Kidney epithelial cell (primary cell): ENCODE results near the gene RIPOR3. TPM values are rescaled to one million over a fixed set of nuclear protein-coding genes. Genes with fewer than 3 reads are reported as not detected.

Source experiments
- DNase-seq: peaks from one replicate; pipeline ENCODE4 v3.0.0-alpha.2; 2010; ENCODE audit warnings: low read depth
- H3K27me3 ChIP-seq: 2 replicates; pipeline ENCODE4 v1.6.0; 2011; ENCODE audit warnings: low read length; ENCODE audit not compliant: control insufficient read depth, insufficient read depth
- H3K36me3 ChIP-seq: 2 replicates; pipeline ENCODE4 v1.5.1; 2011; ENCODE audit warnings: low read length; ENCODE audit not compliant: control insufficient read depth, insufficient read depth
- H3K4me3 ChIP-seq: 2 replicates; pipeline ENCODE4 v1.5.1; 2011; ENCODE audit warnings: low read depth, mild to moderate bottlenecking, control low read depth, low read length
- total RNA-seq: library from RNA; depleted of rRNA; stranded (reverse); fragments of >200 nt; gene quantifications from 2 replicates; pipeline ENCODE4 v1.2.3, GENCODE V29; 2015
- TF ChIP-seq, protein P1 (sequence below): IDR thresholded peaks from 2 replicates; pipeline ENCODE4 v1.5.1; 2011; ENCODE audit warnings: mild to moderate bottlenecking, moderate library complexity, low read length, control low read depth, inconsistent platforms; ENCODE audit not compliant: insufficient read depth, poor library complexity, severe bottlenecking

The RIPOR3 gene
- total RNA-seq, 1 donor from 2014 or later, result 0.08 TPM

DNA sequence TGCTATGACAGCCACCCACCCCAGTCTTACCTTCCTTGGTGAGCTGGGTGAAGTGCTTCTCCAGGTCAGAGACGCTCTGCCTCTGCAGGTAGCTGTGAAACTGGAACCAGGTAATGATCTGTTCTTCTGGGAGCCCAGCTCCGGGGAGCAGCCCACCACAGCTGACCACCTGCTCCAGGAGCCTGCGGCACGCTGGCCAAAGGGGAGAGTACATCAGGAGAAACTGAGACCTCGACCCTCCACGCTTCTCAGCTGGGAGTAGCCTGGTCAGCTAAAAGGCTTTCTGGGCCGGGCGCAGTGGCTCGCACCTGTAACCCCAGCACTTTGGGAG is 98.4 kb downstream of the RIPOR3 start:
- H3K4me3 ChIP-seq, result no peak overlapping the region
- TF ChIP-seq, protein P1, sequence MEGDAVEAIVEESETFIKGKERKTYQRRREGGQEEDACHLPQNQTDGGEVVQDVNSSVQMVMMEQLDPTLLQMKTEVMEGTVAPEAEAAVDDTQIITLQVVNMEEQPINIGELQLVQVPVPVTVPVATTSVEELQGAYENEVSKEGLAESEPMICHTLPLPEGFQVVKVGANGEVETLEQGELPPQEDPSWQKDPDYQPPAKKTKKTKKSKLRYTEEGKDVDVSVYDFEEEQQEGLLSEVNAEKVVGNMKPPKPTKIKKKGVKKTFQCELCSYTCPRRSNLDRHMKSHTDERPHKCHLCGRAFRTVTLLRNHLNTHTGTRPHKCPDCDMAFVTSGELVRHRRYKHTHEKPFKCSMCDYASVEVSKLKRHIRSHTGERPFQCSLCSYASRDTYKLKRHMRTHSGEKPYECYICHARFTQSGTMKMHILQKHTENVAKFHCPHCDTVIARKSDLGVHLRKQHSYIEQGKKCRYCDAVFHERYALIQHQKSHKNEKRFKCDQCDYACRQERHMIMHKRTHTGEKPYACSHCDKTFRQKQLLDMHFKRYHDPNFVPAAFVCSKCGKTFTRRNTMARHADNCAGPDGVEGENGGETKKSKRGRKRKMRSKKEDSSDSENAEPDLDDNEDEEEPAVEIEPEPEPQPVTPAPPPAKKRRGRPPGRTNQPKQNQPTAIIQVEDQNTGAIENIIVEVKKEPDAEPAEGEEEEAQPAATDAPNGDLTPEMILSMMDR, result no peak

DNA sequence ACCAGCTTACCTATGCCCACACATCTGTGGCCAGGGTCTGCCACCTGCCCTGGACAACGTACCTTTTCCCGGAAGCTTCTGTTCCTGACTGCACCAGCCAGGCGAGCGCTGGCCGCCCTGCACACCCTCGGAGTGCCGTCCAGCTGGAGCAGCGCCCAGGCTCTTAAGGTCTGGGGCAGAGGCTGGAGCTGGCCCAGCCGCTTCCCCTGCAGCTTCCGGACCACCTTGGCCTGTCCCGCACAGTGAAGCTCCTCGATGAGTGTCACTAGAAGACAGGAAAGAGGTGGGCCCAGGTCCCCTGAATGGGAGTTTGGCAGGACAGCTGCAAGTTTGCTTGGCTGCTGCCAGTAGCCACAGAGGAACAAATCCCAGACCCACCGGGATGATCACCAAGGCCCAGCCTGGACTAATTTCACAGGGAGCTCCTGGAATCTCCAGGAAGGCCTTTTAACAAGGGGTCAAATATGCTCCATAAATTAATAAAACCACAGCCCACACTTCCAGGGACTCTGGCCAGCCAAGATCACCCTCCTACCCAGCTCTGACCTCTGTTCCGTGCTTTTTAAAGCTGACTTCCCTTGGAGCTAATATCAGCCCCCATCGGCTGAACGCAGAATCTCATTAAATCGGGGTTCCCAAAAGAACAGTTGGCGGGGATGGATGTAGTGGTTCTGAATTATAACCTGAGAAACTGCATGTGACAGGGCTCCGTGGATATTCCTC is 98.9 kb downstream of the RIPOR3 start:
- Histone ChIP-seq H3K27me3 (no peaks in the 10 kb centered on the region), H3K36me3 (peaks cover 1% of the 10 kb centered on the region), H3K4me3 (no peak overlapping the region)
- TF ChIP-seq, protein P1, result no peak
- no peak for DNase-seq

More for the DNA sequence above, 98.4 kb downstream of the RIPOR3 start:
- Histone ChIP-seq H3K27me3 (no peaks in the 10 kb centered on the region), H3K36me3 (peaks cover 1% of the 10 kb centered on the region)
- no peak for DNase-seq

DNA sequence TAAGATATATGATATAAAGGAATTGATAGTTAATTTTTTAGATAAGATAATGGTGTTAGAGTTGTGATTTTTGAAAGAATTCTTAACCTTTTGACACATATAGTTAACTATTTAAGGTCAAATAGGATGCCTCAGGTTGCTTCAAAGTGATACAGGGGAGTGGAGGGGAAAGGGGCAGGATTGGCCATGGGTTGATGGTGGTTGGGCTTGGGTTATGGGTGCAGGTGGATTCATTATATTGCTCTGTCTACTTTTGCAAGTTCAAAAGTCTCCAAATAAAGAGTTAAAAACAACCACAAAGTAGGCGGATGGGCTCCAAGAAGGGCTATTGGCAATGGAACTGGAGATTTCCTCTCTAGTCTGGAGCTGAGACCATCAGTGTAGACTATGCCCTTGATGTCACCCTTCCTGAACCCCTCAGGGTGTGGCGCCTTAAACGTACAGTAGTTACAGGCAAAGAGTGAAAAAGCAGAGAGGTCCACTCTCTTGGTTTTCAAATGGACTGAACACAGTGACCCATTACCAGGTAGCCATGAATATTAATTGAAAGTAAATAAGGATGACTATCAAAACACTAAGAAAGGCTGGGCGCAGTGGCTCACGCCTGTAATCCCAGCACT is 100.0 kb downstream of the RIPOR3 start:
- H3K27me3 ChIP-seq, result no peaks in the 10 kb centered on the region
- TF ChIP-seq, protein P1, result no peak
- H3K4me3 ChIP-seq, result no peak overlapping the region

DNA sequence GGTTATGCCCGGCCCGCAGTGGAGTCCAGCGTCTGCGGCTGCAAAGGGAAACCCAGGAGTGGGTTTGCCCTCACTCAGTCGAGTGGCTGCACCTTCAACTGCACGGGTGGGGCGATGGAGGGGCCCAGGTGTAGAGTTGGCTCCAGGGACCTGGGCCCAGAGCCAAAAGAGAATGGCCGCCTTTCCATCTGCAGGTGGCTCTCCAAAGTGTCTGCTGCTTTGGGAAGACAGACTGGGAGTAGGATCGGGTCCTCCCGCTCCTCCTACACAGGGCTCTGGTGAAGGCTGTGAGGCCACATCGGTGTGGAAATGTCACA is 101.0 kb downstream of the RIPOR3 start:
- peaks cover 4% of the 10 kb centered on the region for H3K36me3 ChIP-seq
- TF ChIP-seq, protein P1, result no peak
- H3K4me3 ChIP-seq, result no peak overlapping the region
- no peaks in the 10 kb centered on the region for H3K27me3 ChIP-seq
- no peak for DNase-seq

More for the DNA sequence above, 100.0 kb downstream of the RIPOR3 start:
- DNase-seq, result no peak
- peaks cover 3% of the 10 kb centered on the region for H3K36me3 ChIP-seq

DNA sequence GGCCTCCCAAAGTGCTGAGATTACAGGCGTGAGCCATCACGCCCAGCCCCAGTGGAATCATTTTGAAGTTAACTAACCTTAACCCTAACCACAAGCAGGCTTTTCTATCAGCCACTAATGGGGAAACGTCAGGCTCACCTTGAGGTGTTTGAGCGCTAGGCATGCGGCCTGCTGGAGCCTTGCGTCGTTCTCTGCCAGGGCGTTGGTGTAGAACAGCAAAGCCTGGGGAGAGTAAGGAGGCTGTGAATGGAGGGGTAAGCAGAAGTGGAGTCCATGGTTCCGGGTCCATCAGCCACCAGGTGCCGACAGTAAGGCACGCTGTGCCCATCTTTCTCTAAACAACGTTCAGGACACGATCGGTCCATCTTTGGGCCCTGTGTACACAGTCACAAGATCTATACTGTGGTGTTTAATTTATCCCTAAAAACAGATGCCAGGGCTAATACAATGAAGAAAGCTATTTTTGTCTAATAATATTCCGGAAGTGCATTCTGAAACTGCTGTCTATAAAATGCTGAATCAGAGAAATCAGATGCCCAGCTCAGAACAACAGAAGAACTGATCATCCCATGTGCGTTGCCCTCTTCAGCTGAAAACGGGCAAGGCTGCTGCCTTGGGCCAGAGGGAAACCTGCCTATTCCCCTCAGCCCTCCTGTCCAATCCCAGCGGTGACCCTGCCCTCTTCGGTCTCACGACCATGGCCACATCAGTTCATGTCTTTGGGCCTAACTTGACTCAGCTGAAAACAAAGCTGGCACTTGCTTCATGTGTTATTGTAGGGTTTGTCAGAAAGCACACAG is 101.6 kb downstream of the RIPOR3 start:
- H3K27me3 ChIP-seq, result no peaks in the 10 kb centered on the region
- H3K4me3 ChIP-seq, result no peak overlapping the region
- peaks cover 4% of the 10 kb centered on the region for H3K36me3 ChIP-seq
- no peak for DNase-seq
- TF ChIP-seq, protein P1, result no peak
